ENCODE data around the gene ADARB1.

The ADARB1 gene

GRCh38 chr21:45054927-45055612, 19.3 kb upstream of the ADARB1 start:
- no peak for DNase-seq (ENCODE audit: low spot score)

GRCh38 chr21:45055861-45056260, 18.5 kb upstream of the ADARB1 start:
- no peak for DNase-seq (ENCODE audit: low spot score)

- DNase-seq (ENCODE audit: low spot score) = no peak
These were observed 18.0 kb upstream of the ADARB1 start for GRCh38 chr21:45056296-45056904.

GRCh38 chr21:45056917-45057560, 17.3 kb upstream of the ADARB1 start:
- no peak for DNase-seq (ENCODE audit: low spot score)

- DNase-seq (ENCODE audit: low spot score) = no peak
These were observed 16.5 kb upstream of the ADARB1 start for GRCh38 chr21:45057886-45058285.

GRCh38 chr21:45059121-45059520, 15.3 kb upstream of the ADARB1 start:
- DNase-seq (ENCODE audit: low spot score) = no peak

GRCh38 chr21:45060089-45060488, 14.3 kb upstream of the ADARB1 start:
- no peak for DNase-seq (ENCODE audit: low spot score)

- DNase-seq (ENCODE audit: low spot score) = no peak
These were observed 13.6 kb upstream of the ADARB1 start for GRCh38 chr21:45060675-45061311.

- no peak for DNase-seq (ENCODE audit: low spot score)
These were observed 10.3 kb upstream of the ADARB1 start for GRCh38 chr21:45064091-45064490.

- no peak for DNase-seq (ENCODE audit: low spot score)
These were observed 9.6 kb upstream of the ADARB1 start for GRCh38 chr21:45064618-45065399.

GRCh38 chr21:45067462-45068285, 6.7 kb upstream of the ADARB1 start:
- DNase-seq (ENCODE audit: low spot score) = no peak

GRCh38 chr21:45069085-45069484, 5.3 kb upstream of the ADARB1 start:
- DNase-seq (ENCODE audit: low spot score) = no peak

- DNase-seq (ENCODE audit: low spot score) = no peak
These were observed 4.7 kb upstream of the ADARB1 start for GRCh38 chr21:45069711-45070110.

GRCh38 chr21:45071078-45071873, 3.1 kb upstream of the ADARB1 start:
- DNase-seq (ENCODE audit: low spot score) = no peak

- no peak for DNase-seq (ENCODE audit: low spot score)
These were observed 2.3 kb upstream of the ADARB1 start for GRCh38 chr21:45071874-45072737.

- no peak for DNase-seq (ENCODE audit: low spot score)
These were observed 1.6 kb upstream of the ADARB1 start for GRCh38 chr21:45072738-45073300.

- peak; percentile 77 for DNase-seq (ENCODE audit: low spot score)
These were observed 906 bp upstream of the ADARB1 start for GRCh38 chr21:45073301-45074047.
